ENCODE data around the gene KLF3.

KLF3 gene

GRCh38 chr4:38682336-38682735 is 18.3 kb downstream of the KLF3 start:
- in situ Hi-C loops (cut with HindIII; ENCODE audit: low sequenced_read_pairs) = no loop called here

GRCh38 chr4:38683276-38683675 is 19.3 kb downstream of the KLF3 start:
- in situ Hi-C loops (cut with HindIII; ENCODE audit: low sequenced_read_pairs) = no loop called here
- DNase-seq (ENCODE audit: low read depth) = no peak
- no peak for TF ChIP-seq CTCF (IDR thresholded peaks at IDR 0.05; ENCODE audit: low read depth, low read length, missing control alignments)
- no peak overlapping the region for H3K4me3 ChIP-seq (ENCODE audit: low read depth, low read length)

More at GRCh38 chr4:38682336-38682735, 18.3 kb downstream of the KLF3 start:
- no peak overlapping the region for H3K4me3 ChIP-seq (ENCODE audit: low read depth, low read length)
- TF ChIP-seq CTCF (IDR thresholded peaks at IDR 0.05; ENCODE audit: low read depth, low read length, missing control alignments) = no peak
- no peak for DNase-seq (ENCODE audit: low read depth)

- TF ChIP-seq CTCF (IDR thresholded peaks at IDR 0.05; ENCODE audit: low read depth, low read length, missing control alignments) = no peak
- no peak overlapping the region for H3K4me3 ChIP-seq (ENCODE audit: low read depth, low read length)
- in situ Hi-C loops (cut with HindIII; ENCODE audit: low sequenced_read_pairs) = no loop called here
- DNase-seq (ENCODE audit: low read depth) = no peak
Observed at GRCh38 chr4:38684271-38684670, 20.3 kb downstream of the KLF3 start.

GRCh38 chr4:38684951-38685844 is 21.2 kb downstream of the KLF3 start:
- DNase-seq (ENCODE audit: low read depth) = no peak
- in situ Hi-C loops (cut with HindIII; ENCODE audit: low sequenced_read_pairs) = no loop called here
- no peak for TF ChIP-seq CTCF (IDR thresholded peaks at IDR 0.05; ENCODE audit: low read depth, low read length, missing control alignments)
- H3K4me3 ChIP-seq (ENCODE audit: low read depth, low read length) = no peak overlapping the region

GRCh38 chr4:38686682-38687081 is 22.7 kb downstream of the KLF3 start:
- in situ Hi-C loops (cut with HindIII; ENCODE audit: low sequenced_read_pairs) = no loop called here
- no peak for TF ChIP-seq CTCF (IDR thresholded peaks at IDR 0.05; ENCODE audit: low read depth, low read length, missing control alignments)
- DNase-seq (ENCODE audit: low read depth) = no peak
- no peak overlapping the region for H3K4me3 ChIP-seq (ENCODE audit: low read depth, low read length)

- in situ Hi-C loops (cut with HindIII; ENCODE audit: low sequenced_read_pairs) = no loop called here
- no peak for TF ChIP-seq CTCF (IDR thresholded peaks at IDR 0.05; ENCODE audit: low read depth, low read length, missing control alignments)
- DNase-seq (ENCODE audit: low read depth) = no peak
- H3K4me3 ChIP-seq (ENCODE audit: low read depth, low read length) = no peak overlapping the region
Observed at GRCh38 chr4:38687571-38688011, 23.6 kb downstream of the KLF3 start.
